MM.1S (cell line): Measurements from ENCODE around the gene RERE.

ENCODE experiments used
- DNase-seq: peaks from one replicate; pipeline ENCODE4 v3.0.0-alpha.2; 2015
- H2AFZ ChIP-seq: fragments of 300-600 bp; sonication (generic); 2 replicates; pipeline ENCODE4 v1.6.0; 2016; ENCODE audit warnings: antibody characterized with exemption, low read length
- H3F3A ChIP-seq: fragments of 300-600 bp; sonication (generic); 2 replicates; pipeline ENCODE4 v1.6.1; 2016; ENCODE audit warnings: mild to moderate bottlenecking, antibody characterized with exemption, low read length, moderate library complexity, mixed read lengths; ENCODE audit not compliant: insufficient read depth
- H3K27ac ChIP-seq: fragments of 300-600 bp; sonication (generic); 2 replicates; pipeline ENCODE4 v1.5.1; 2016; ENCODE audit warnings: mild to moderate bottlenecking, low read length
- H3K27me3 ChIP-seq: fragments of 300-600 bp; sonication (generic); replicated peaks from 2 replicates; pipeline ENCODE4 v1.6.0; 2016; ENCODE audit warnings: low read length; ENCODE audit not compliant: insufficient read depth
- H3K36me3 ChIP-seq: fragments of 300-600 bp; sonication (generic); replicated peaks from 2 replicates; pipeline ENCODE4 v1.6.1; 2016; ENCODE audit warnings: mild to moderate bottlenecking, low read length, mixed read lengths; ENCODE audit not compliant: insufficient read depth
- H3K4me1 ChIP-seq: fragments of 300-600 bp; sonication (generic); 2 replicates; pipeline ENCODE4 v1.6.1; 2016; ENCODE audit warnings: low read length, mixed read lengths
- H3K4me2 ChIP-seq: fragments of 300-600 bp; sonication (generic); 2 replicates; pipeline ENCODE4 v1.6.0; 2016; ENCODE audit warnings: low read depth, low read length
- H3K4me3 ChIP-seq: fragments of 300-600 bp; sonication (generic); 2 replicates; pipeline ENCODE4 v1.5.1; 2016; ENCODE audit warnings: low read length, mixed read lengths
- H3K79me2 ChIP-seq: fragments of 300-600 bp; sonication (generic); 2 replicates; pipeline ENCODE4 v1.6.1; 2016; ENCODE audit warnings: mixed run types, low read length, mixed read lengths
- H3K9ac ChIP-seq: fragments of 300-600 bp; sonication (generic); 2 replicates; pipeline ENCODE4 v1.6.1; 2016; ENCODE audit warnings: low read length, mixed read lengths
- H3K9me2 ChIP-seq: fragments of 300-600 bp; sonication (generic); replicated peaks from 2 replicates; pipeline ENCODE4 v1.6.1; 2016; ENCODE audit warnings: mild to moderate bottlenecking, low read length, mixed read lengths; ENCODE audit not compliant: insufficient read depth
- H3K9me3 ChIP-seq: fragments of 300-600 bp; sonication (generic); replicated peaks from 2 replicates; pipeline ENCODE4 v1.6.1; 2016; ENCODE audit warnings: mild to moderate bottlenecking, low read length, mixed read lengths; ENCODE audit not compliant: insufficient read depth
- H4K20me1 ChIP-seq: fragments of 300-600 bp; sonication (generic); 2 replicates; pipeline ENCODE4 v1.6.1; 2016; ENCODE audit warnings: mild to moderate bottlenecking, low read length, moderate library complexity, mixed read lengths; ENCODE audit not compliant: insufficient read depth
- EZH2 ChIP-seq: fragments of 300-600 bp; sonication (generic); optimal IDR thresholded peaks from 2 replicates; pipeline ENCODE3; 2017; ENCODE audit warnings: low read depth, mild to moderate bottlenecking, antibody characterized with exemption, low read length, mixed read lengths
- EZH2phosphoT487 ChIP-seq: fragments of 300-600 bp; sonication (generic); IDR thresholded peaks from 2 replicates; pipeline ENCODE4 v1.6.1; 2018; ENCODE audit warnings: antibody characterized with exemption, low read length
- TF ChIP-seq, protein P1 (sequence below): fragments of 300-600 bp; sonication (generic); IDR thresholded peaks from 2 replicates; pipeline ENCODE4 v1.5.1; 2016; ENCODE audit warnings: antibody characterized with exemption, low read length, mixed read lengths

Gene RERE

DNA sequence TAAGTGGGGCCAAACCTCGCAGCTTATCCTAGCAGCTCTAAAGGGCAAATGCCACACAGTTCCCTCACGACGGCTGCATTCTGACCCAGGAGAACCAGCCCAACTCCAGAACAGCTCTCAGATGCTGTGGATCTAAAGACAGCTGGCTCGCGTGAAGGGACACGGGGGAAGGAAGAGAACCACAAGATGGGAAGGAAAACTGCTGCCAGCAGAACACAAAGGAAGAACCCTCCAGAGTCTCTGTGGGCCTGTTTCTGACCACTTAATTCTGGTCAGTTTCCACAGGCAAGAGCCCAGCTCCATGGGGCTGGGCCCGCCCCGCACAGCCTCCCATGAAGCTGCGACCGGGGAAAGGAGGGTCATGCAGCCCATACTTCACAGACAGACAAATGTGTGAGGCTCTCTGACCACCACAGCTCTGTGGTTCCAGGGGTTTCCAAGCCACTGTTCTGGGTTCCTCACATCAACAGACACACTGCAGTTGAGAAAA, 438.4 kb downstream of the RERE start:
- no peak overlapping the region for H3K27ac ChIP-seq

DNA sequence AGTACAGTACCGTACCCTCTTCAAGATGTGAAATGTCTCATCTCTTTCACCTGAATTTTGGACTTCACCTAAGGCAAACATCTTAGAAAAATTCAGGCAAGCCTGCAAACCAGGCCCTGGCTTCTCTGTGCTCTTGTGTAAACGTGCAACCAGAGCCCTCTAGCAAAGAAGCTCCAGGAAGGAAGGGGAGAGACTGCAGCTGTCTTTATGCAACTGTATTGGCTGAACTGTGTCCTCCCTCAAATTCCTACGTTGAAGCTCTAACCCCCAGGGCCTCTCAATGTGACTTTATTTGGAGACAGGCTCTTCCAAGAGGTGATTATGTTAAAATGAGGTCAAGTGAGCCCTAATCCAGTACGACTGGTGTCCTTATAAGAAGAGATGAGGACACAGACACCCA, 439.3 kb downstream of the RERE start:
- H4K20me1 ChIP-seq, result no peaks in the 10 kb centered on the region
- H3K36me3 ChIP-seq, result no peaks in the 10 kb centered on the region
- no peak overlapping the region for H2AFZ ChIP-seq
- no peaks in the 10 kb centered on the region for H3K4me1 ChIP-seq
- H3K9me2 ChIP-seq, result no peaks in the 10 kb centered on the region
- no peaks in the 10 kb centered on the region for H3K27me3 ChIP-seq
- H3K79me2 ChIP-seq, result peaks cover 13% of the 10 kb centered on the region
- no peaks in the 10 kb centered on the region for H3F3A ChIP-seq
- no peaks in the 10 kb centered on the region for H3K9me3 ChIP-seq
- no peak for DNase-seq
- H3K4me2 ChIP-seq, result no peak overlapping the region
- TF ChIP-seq, protein P1, sequence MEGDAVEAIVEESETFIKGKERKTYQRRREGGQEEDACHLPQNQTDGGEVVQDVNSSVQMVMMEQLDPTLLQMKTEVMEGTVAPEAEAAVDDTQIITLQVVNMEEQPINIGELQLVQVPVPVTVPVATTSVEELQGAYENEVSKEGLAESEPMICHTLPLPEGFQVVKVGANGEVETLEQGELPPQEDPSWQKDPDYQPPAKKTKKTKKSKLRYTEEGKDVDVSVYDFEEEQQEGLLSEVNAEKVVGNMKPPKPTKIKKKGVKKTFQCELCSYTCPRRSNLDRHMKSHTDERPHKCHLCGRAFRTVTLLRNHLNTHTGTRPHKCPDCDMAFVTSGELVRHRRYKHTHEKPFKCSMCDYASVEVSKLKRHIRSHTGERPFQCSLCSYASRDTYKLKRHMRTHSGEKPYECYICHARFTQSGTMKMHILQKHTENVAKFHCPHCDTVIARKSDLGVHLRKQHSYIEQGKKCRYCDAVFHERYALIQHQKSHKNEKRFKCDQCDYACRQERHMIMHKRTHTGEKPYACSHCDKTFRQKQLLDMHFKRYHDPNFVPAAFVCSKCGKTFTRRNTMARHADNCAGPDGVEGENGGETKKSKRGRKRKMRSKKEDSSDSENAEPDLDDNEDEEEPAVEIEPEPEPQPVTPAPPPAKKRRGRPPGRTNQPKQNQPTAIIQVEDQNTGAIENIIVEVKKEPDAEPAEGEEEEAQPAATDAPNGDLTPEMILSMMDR, result no peak
- TF ChIP-seq EZH2phosphoT487 (no peak), EZH2 (no peak)
- H3K9ac ChIP-seq, result no peak overlapping the region
- H3K27ac ChIP-seq, result no peak overlapping the region
- H3K4me3 ChIP-seq, result no peak overlapping the region

More for the DNA sequence above, 438.4 kb downstream of the RERE start:
- no peaks in the 10 kb centered on the region for H3K4me1 ChIP-seq
- H2AFZ ChIP-seq, result no peak overlapping the region
- no peaks in the 10 kb centered on the region for H3K9me2 ChIP-seq
- H3F3A ChIP-seq, result no peaks in the 10 kb centered on the region
- no peak for DNase-seq
- H3K9ac ChIP-seq, result no peak overlapping the region
- no peaks in the 10 kb centered on the region for H3K9me3 ChIP-seq
- no peaks in the 10 kb centered on the region for H3K36me3 ChIP-seq
- H3K79me2 ChIP-seq, result peaks cover 14% of the 10 kb centered on the region
- no peak overlapping the region for H3K4me3 ChIP-seq
- H3K4me2 ChIP-seq, result no peak overlapping the region
- no peaks in the 10 kb centered on the region for H3K27me3 ChIP-seq
- TF ChIP-seq, protein P1, result no peak
- TF ChIP-seq EZH2phosphoT487, result no peak
- TF ChIP-seq EZH2, result no peak
- H4K20me1 ChIP-seq, result no peaks in the 10 kb centered on the region

DNA sequence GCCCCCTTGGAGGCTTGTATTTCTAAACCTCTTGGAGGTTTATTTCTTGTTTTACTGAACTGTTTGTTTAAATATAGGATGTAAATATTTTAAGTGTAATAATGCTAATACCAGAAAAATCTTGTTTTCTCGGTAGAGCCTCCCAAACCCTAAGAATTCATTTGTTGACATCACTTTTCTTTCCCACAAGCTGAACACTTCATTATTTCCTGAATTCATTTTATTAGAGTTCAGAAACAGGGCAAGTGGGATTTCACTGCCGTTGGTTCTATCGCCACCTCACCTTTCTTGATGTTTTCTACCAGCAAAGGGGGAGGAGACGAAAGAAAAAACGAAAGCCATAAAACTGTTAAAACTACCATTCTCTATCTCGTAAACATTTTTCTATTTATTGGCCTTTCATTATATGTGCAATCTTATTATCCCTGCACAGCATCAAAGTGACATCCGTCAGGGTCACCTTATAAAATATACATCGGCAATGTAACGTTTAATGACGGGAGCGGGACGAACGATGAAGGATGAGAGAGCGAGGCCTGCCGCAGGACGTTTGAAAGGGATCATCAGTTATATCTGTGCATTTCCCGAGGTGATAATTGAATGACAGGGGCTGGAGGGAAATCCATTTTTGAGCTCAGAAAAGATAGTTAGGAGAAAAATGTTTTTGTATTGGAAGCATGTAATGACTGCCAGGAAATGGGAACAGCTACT, 440.0 kb downstream of the RERE start:
- H2AFZ ChIP-seq, result no peak overlapping the region
- no peaks in the 10 kb centered on the region for H3K4me1 ChIP-seq
- no peak for DNase-seq

More for the DNA sequence above, 440.0 kb downstream of the RERE start:
- Histone ChIP-seq H3F3A (no peaks in the 10 kb centered on the region), H3K9ac (no peak overlapping the region), H4K20me1 (no peaks in the 10 kb centered on the region), H3K4me2 (no peak overlapping the region), H3K4me3 (no peak overlapping the region), H3K27ac (no peak overlapping the region), H3K9me3 (no peaks in the 10 kb centered on the region), H3K36me3 (no peaks in the 10 kb centered on the region), H3K79me2 (peaks cover 10% of the 10 kb centered on the region), H3K9me2 (no peaks in the 10 kb centered on the region), H3K27me3 (no peaks in the 10 kb centered on the region)
- no peak for TF ChIP-seq EZH2
- no peak for TF ChIP-seq EZH2phosphoT487
- TF ChIP-seq, protein P1, result no peak
